HFFc6 (cell line): ENCODE data around the gene CTNNB1. TPM values are rescaled to one million over a fixed set of nuclear protein-coding genes. Genes with fewer than 3 reads are reported as not detected.

Source experiments
- DNase-seq: peaks from one replicate; pipeline ENCODE4 v3.0.0-alpha.2; 2018
- H3K27ac Mint-ChIP-seq: 2 replicates; pipeline ENCODE4 v1.8.0; 2020; ENCODE audit warnings: mild to moderate bottlenecking, mixed read lengths
- H3K27me3 Mint-ChIP-seq: 2 replicates; pipeline ENCODE4 v1.8.0; 2021; ENCODE audit warnings: mild to moderate bottlenecking, moderate library complexity, mixed read lengths; ENCODE audit not compliant: insufficient read depth
- H3K36me3 Mint-ChIP-seq: 2 replicates; pipeline ENCODE4 v1.8.0; 2021; ENCODE audit warnings: low read depth, mixed read lengths
- H3K4me1 Mint-ChIP-seq: 2 replicates; pipeline ENCODE4 v1.8.0; 2020; ENCODE audit warnings: low read depth, mixed read lengths
- H3K4me3 Mint-ChIP-seq: 2 replicates; pipeline ENCODE4 v1.8.0; 2020; ENCODE audit warnings: mild to moderate bottlenecking, moderate library complexity, mixed read lengths
- H3K9me3 Mint-ChIP-seq: 2 replicates; pipeline ENCODE4 v1.8.0; 2020; ENCODE audit warnings: mild to moderate bottlenecking, mixed read lengths
- CTCF ChIP-seq: fragments of 200-600 bp; sonication (generic); IDR thresholded peaks from 2 replicates; pipeline ENCODE4 v1.5.0; 2021; ENCODE audit warnings: antibody characterized with exemption, mild to moderate bottlenecking
- total RNA-seq, 6 experiments: library from RNA; stranded (reverse); fragmentation: NEBNext Ultra II Directional; extraction: Animal tissue kit (Norgen Biotek cat#: 25700); gene quantifications; 2 replicates in 1 of 6; 3 replicates in 5 of 6; pipeline ENCODE4 v1.2.3, GENCODE V29; 2021

Gene CTNNB1
- total RNA-seq, 6 experiments from 2014 or later, result 299 to 330 (median 312) TPM

GRCh38 chr3:41258239-41258800 is 59.0 kb downstream of the CTNNB1 start:
- Mint-ChIP-seq H3K4me1 (peaks cover 25% of the 10 kb centered on the region), H3K36me3 (no peaks in the 10 kb centered on the region)

DNA sequence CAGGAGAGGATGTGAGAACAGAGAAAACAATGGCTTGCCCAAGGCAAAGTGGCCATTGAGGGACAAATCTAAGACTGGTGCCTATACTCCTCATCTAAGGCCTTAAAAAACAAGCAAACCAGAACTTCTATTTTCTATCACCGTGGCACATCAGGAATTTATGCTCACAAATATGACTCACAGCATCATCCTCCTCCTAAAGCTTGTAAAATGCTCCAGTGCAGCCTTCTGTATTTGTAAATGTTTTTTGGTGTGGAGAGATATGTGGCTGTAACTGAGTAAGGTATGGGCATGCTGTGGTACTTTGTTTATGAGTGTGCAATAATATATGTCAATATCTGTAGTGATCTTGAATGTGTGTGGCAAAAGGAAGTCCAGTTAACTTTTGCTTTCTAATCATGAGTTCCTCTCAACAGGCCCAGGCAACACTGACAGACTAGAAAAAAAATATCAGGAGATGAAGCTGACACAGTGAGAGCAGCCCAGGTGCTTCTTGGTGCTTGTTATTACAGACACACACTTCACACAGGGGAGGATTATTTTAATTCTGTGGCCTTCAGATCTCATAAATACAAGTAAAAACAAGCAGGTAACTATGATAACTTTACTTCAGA is 60.3 kb downstream of the CTNNB1 start:
- H3K4me1 Mint-ChIP-seq, result peaks cover 25% of the 10 kb centered on the region
- DNase-seq, result peak; percentile 70
- TF ChIP-seq CTCF, result no peak

More at GRCh38 chr3:41258239-41258800, 59.0 kb downstream of the CTNNB1 start:
- no peaks in the 10 kb centered on the region for H3K9me3 Mint-ChIP-seq
- DNase-seq, result no peak
- no peak overlapping the region for H3K4me3 Mint-ChIP-seq
- no peaks in the 10 kb centered on the region; the same call in 1 of the 2 replicates for H3K27me3 Mint-ChIP-seq
- TF ChIP-seq CTCF, result no peak
- H3K27ac Mint-ChIP-seq, result no peak overlapping the region

DNA sequence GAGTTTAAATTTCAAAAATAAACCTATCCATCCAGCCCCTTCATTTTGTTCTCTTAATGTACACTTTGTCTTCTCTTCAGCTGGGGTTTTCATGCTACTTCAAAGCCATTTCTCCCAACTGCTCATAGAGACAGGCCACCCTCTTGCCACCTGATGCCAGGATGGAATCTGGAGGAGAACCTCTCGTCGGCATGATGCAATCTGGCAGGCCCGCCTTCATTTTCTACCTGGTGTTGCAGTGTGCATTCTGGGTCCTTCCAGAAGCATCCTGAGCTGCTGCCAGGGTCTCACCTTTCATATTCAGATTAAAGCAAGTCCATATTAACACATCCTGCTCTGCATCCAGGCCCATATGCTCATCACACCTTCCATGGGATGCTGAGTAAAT is 60.8 kb downstream of the CTNNB1 start:
- H3K9me3 Mint-ChIP-seq, result no peaks in the 10 kb centered on the region
- H3K4me3 Mint-ChIP-seq, result no peak overlapping the region
- H3K27me3 Mint-ChIP-seq, result no peaks in the 10 kb centered on the region; the same call in 1 of the 2 replicates
- H3K4me1 Mint-ChIP-seq, result peaks cover 25% of the 10 kb centered on the region
- H3K36me3 Mint-ChIP-seq, result no peaks in the 10 kb centered on the region
- peak overlapping the region; percentile 52; the same call in 1 of the 2 replicates for H3K27ac Mint-ChIP-seq
- DNase-seq, result no peak
- TF ChIP-seq CTCF, result no peak

More for the DNA sequence above, 60.3 kb downstream of the CTNNB1 start:
- Mint-ChIP-seq H3K27me3 (no peaks in the 10 kb centered on the region; the same call in 1 of the 2 replicates), H3K9me3 (no peaks in the 10 kb centered on the region), H3K36me3 (no peaks in the 10 kb centered on the region), H3K27ac (peak overlapping the region; percentile 52), H3K4me3 (peak overlapping the region; percentile 3; the same call in 1 of the 2 replicates)

- Mint-ChIP-seq H3K4me1 (peaks cover 49% of the 10 kb centered on the region), H3K9me3 (no peaks in the 10 kb centered on the region), H3K27me3 (no peaks in the 10 kb centered on the region; the same call in 1 of the 2 replicates), H3K4me3 (no peak overlapping the region), H3K36me3 (no peaks in the 10 kb centered on the region), H3K27ac (no peak overlapping the region)
- DNase-seq, result no peak
- no peak for TF ChIP-seq CTCF
Measured at GRCh38 chr3:41265011-41265545, 65.8 kb downstream of the CTNNB1 start.

GRCh38 chr3:41265823-41266273 is 66.5 kb downstream of the CTNNB1 start:
- no peak overlapping the region for H3K4me3 Mint-ChIP-seq

More at GRCh38 chr3:41265823-41266273, 66.5 kb downstream of the CTNNB1 start:
- DNase-seq, result peak; percentile 43
- Mint-ChIP-seq H3K27me3 (no peaks in the 10 kb centered on the region; the same call in 1 of the 2 replicates), H3K9me3 (no peaks in the 10 kb centered on the region), H3K4me1 (peaks cover 41% of the 10 kb centered on the region), H3K36me3 (no peaks in the 10 kb centered on the region), H3K27ac (peak overlapping the region; percentile 12; the same call in 1 of the 2 replicates)
- TF ChIP-seq CTCF, result no peak
